A673 (cell line): ENCODE measurements around the gene SLIT3.

Source experiments
- EZH2 ChIP-seq: fragments of 200-600 bp; sonication (generic); IDR thresholded peaks from 2 replicates; pipeline ENCODE4 v1.6.1; 2017; ENCODE audit warnings: borderline replicate concordance, low read depth, mild to moderate bottlenecking, mixed read lengths, antibody characterized with exemption, low read length; ENCODE audit not compliant: poor library complexity, severe bottlenecking
- TF ChIP-seq, protein P1 (sequence below): fragments of 300-800, 200-600 bp; sonication (generic); conservative IDR thresholded peaks from 2 replicates; pipeline ENCODE4 v1.5.1; 2017; ENCODE audit warnings: low read depth, mild to moderate bottlenecking, antibody characterized with exemption, low read length, moderate library complexity, mixed read lengths

DNA sequence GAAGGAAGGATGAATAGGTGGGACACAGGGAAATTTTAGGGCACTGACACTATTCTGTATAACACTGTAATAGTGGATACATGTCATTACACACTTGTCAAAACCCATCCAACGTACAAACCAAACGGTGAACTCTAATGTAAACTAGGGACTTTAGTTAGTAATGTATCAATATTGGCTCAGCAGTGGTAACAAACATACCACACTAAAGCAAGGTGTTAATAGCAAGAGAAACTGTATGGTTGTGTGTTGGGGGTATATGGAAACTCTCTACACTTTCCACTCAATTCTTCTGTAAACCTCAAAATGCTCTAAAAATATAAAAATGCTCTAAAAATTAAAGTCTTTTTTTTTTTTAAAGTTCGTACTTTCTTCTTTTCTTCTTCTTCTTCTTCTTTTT is 428.7 kb downstream of the SLIT3 start:
- TF ChIP-seq EZH2: no peak
- TF ChIP-seq, protein P1, sequence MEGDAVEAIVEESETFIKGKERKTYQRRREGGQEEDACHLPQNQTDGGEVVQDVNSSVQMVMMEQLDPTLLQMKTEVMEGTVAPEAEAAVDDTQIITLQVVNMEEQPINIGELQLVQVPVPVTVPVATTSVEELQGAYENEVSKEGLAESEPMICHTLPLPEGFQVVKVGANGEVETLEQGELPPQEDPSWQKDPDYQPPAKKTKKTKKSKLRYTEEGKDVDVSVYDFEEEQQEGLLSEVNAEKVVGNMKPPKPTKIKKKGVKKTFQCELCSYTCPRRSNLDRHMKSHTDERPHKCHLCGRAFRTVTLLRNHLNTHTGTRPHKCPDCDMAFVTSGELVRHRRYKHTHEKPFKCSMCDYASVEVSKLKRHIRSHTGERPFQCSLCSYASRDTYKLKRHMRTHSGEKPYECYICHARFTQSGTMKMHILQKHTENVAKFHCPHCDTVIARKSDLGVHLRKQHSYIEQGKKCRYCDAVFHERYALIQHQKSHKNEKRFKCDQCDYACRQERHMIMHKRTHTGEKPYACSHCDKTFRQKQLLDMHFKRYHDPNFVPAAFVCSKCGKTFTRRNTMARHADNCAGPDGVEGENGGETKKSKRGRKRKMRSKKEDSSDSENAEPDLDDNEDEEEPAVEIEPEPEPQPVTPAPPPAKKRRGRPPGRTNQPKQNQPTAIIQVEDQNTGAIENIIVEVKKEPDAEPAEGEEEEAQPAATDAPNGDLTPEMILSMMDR: no peak
